ENCODE results near the gene TDRKH. TPM values are rescaled to one million over a fixed set of nuclear protein-coding genes. Genes with fewer than 3 reads are reported as not detected.

Gene TDRKH
- total RNA-seq, 2 donors from 2014 or later, result 2.6 to 4.0 TPM

DNA sequence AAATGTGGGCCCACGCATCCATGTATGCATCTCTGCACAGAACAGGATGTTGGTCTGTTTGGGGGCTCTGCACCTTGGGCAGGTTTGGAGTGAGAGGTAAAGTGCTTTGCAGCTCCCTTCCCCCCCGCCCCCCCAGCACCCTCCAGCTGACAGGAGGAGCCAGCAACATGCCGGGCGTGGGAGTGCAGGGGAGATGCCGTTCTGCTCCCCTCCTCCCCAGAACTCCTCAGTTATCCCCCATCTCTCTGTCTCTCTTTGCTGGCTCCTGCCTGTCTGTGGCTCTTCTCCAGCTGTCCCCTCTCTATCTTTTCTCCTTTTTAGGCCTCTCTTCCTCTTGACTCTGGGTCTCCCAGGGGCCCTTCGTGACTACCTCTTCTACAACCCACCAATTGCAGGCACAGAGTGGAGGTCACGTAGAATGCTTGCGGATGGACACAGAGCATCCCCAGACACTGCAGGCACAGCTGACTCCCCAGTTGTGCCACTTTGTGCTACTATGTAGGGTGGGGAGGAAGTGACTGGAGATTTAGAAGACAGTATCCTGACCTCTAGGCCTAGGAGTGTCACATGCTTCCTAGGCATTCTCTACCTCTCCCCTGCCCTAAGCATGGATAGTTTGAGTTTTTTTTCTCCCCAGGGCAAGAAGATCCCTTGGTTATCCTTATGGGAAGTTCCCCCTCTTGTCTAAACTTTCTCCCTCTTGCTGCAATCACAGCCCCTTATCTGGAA lies 43.0 kb upstream of the TDRKH start:
- TF ChIP-seq, protein P1, sequence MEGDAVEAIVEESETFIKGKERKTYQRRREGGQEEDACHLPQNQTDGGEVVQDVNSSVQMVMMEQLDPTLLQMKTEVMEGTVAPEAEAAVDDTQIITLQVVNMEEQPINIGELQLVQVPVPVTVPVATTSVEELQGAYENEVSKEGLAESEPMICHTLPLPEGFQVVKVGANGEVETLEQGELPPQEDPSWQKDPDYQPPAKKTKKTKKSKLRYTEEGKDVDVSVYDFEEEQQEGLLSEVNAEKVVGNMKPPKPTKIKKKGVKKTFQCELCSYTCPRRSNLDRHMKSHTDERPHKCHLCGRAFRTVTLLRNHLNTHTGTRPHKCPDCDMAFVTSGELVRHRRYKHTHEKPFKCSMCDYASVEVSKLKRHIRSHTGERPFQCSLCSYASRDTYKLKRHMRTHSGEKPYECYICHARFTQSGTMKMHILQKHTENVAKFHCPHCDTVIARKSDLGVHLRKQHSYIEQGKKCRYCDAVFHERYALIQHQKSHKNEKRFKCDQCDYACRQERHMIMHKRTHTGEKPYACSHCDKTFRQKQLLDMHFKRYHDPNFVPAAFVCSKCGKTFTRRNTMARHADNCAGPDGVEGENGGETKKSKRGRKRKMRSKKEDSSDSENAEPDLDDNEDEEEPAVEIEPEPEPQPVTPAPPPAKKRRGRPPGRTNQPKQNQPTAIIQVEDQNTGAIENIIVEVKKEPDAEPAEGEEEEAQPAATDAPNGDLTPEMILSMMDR (IDR thresholded peaks at IDR 0.05), result no peak
- TF ChIP-seq POLR2A (IDR thresholded peaks at IDR 0.05), result no peak
- ATAC-seq, result no peak
- Histone ChIP-seq H3K4me3 (no peak overlapping the region), H3K36me3 (replicated peaks in 1 of 2; ENCODE audit: insufficient read depth in 1 of 2, low read depth in 2 of 2) (peaks cover 2% of the 10 kb centered on the region in 2 donors), H3K4me1 (peaks cover 85% of the 10 kb centered on the region), H3K27me3 (no peaks in the 10 kb centered on the region), H3K27ac (peak overlapping the region; percentile 55 to 98 (median 94)), H3K9me3 (no peaks in the 10 kb centered on the region)
- no peak for DNase-seq
- intact Hi-C loops (cut with DNase I), result no loop called here
- WGBS, 2 donors, result 48 to 63% methylated on average over 8 of the region's 8 CpGs

DNA sequence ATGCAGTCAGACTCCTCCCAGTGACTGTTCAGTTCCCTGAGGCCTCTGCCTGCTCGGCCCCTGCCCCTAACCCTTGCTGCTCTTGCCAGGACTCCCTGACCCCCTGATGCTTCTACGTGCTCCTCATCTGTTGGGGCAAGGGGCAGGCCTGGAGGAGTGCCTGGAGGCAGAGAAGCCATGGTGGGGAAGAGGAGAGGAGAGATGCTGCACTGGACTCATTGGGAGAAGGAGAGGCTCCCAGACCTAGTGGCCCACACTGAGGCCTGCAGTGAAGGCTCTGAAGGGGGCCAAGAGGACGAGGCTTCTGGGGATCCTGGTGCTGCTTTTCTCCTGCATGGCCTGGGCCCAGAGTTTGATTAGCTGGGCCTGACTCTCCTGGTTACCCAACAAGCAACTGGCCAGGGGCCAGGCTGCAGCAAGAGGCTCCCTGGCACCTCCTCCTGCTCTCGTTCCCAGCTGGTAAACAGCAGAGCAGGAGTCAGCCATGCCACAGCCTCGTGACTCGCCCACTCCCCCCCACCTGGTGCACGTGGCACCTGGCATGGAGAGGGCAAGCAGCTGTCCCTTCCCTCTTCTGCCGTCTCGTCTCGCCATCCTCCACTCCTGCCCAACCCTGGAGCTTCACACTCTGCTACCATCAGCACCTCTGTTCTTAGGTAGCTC lies 42.1 kb upstream of the TDRKH start:
- peaks cover 85% of the 10 kb centered on the region for H3K4me1 ChIP-seq
- peaks cover 2 to 4% of the 10 kb centered on the region in 2 donors for H3K36me3 ChIP-seq (replicated peaks in 1 of 2; ENCODE audit: insufficient read depth in 1 of 2, low read depth in 2 of 2)
- no peaks in the 10 kb centered on the region for H3K9me3 ChIP-seq
- H3K4me3 ChIP-seq, result no peak overlapping the region
- 3 to 13% methylated on average over 7 to 10 of the region's 10 CpGs for WGBS, 2 donors
- DNase-seq (peak; percentile 97 to 100 (median 99)), ATAC-seq (peak; percentile 79)
- intact Hi-C loops (cut with DNase I), result no loop called here
- H3K27ac ChIP-seq, result peak overlapping the region; percentile 87 to 98 (median 94)
- no peaks in the 10 kb centered on the region for H3K27me3 ChIP-seq
- TF ChIP-seq, protein P1 (IDR thresholded peaks at IDR 0.05), result peak in 1 of 7 experiments; percentile 22
- TF ChIP-seq POLR2A (IDR thresholded peaks at IDR 0.05), result peak in 2 of 3 donors; percentile 33 to 40

DNA sequence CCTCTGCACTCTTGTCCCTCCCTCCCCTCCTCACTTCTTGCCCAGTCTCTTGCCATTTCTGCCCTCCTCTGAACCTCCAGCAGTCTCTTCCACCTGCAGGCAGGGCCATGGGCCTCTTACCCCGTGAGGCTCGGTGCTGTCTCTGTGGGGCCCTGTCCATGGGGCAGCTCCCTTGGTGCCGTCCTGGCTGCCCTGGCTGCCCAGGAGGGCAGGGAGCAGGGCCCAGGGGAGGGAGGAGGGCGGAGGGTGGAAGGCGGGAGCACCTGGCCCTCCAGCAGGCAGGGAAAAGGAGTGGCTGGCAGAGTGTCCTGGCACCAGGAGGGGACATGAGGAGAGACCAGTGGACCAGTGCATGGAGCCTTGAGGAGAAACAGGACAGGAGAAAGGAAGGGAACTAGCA lies 41.3 kb upstream of the TDRKH start, which contains the start of gene RORC:
Gene RORC, minus strand, starts transcription at position 198 of the 400 bp plus-strand sequence. Its CDS starts 38 bp downstream, at position 160.
- DNase-seq (peak; percentile 89 to 93 (median 92)), ATAC-seq (peak; percentile 80)
- peak within 1 kb of the TSS; percentile 87 to 98 (median 94) for H3K27ac ChIP-seq
- no peaks in the 10 kb centered on the region for H3K9me3 ChIP-seq
- H3K27me3 ChIP-seq, result no peaks in the 10 kb centered on the region
- intact Hi-C loops (cut with DNase I), result no loop called here
- TF ChIP-seq, protein P1 (IDR thresholded peaks at IDR 0.05), result peak in 1 of 7 experiments; percentile 22
- peak; percentile 72 to 95 (median 94) for TF ChIP-seq POLR2A (IDR thresholded peaks at IDR 0.05)
- H3K4me3 ChIP-seq, result peak within 1 kb of the TSS; percentile 76 to 79
- 16 to 36% methylated on average over 2 to 5 of the region's 5 CpGs for WGBS, 2 donors
- H3K36me3 ChIP-seq (replicated peaks in 1 of 2; ENCODE audit: insufficient read depth in 1 of 2, low read depth in 2 of 2), result peaks cover 2 to 4% of the 10 kb centered on the region in 2 donors
- H3K4me1 ChIP-seq, result peaks cover 85% of the 10 kb centered on the region

DNA sequence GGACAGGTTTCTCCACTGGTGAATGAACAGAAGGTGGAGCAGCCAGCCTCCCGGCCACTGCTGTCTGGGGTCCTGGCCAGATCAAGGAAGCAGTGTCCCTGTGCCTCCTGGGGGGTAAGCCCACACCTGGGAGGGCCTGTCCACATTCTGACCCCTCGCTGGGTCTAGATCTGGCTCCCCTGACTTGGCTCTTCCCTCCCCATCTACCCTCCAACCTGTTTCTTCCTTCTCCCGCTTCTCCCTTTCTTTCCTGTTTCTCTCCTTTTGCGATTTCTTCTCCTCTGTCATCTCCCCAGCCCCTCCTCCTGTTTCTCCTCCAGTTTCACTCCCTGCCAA lies 40.9 kb upstream of the TDRKH start:
- Histone ChIP-seq H3K27me3 (no peaks in the 10 kb centered on the region), H3K4me3 (peak overlapping the region; percentile 76 to 79), H3K36me3 (replicated peaks in 1 of 2; ENCODE audit: insufficient read depth in 1 of 2, low read depth in 2 of 2) (peaks cover 2 to 4% of the 10 kb centered on the region in 2 donors), H3K9me3 (no peaks in the 10 kb centered on the region), H3K4me1 (peaks cover 84% of the 10 kb centered on the region), H3K27ac (peak overlapping the region; percentile 87 to 98 (median 94))
- intact Hi-C loops (cut with DNase I), result no loop called here
- TF ChIP-seq, protein P1 (IDR thresholded peaks at IDR 0.05), result no peak
- no peak for TF ChIP-seq POLR2A (IDR thresholded peaks at IDR 0.05)
- WGBS, 2 donors, result 7 to 18% methylated on average over 4 of the region's 4 CpGs
- DNase-seq (no peak), ATAC-seq (no peak)

All from body of pancreas (tissue), 4 donors.